Stimulated activated CD8-positive, alpha-beta memory T cell treated with anti-CD3 and anti-CD28 coated beads, Interleukin-7, amount 100 ng/mL, for 48 hours (primary cell): ENCODE measurements around the gene SLC2A13.
"Not testable (repeated sequence)": the region's sequence is repeated elsewhere in the genome, so short reads cannot be mapped to it uniquely, and the experiment has no call there.

ENCODE experiments used
- DNase-seq, 2 donors: peaks; one replicate each; pipeline ENCODE4 v3.0.0-alpha.2; 2020; ENCODE audit warnings: low read depth in 1 of 2; ENCODE audit errors: extremely low read depth in 1 of 2

Gene SLC2A13

GRCh38 chr12:39883411-39883810 is 222.5 kb downstream of the SLC2A13 start:
- no peak for DNase-seq

GRCh38 chr12:39878753-39879152 is 227.1 kb downstream of the SLC2A13 start:
- DNase-seq = no peak

- no peak for DNase-seq
Measured at GRCh38 chr12:39875721-39876120, 230.2 kb downstream of the SLC2A13 start.

GRCh38 chr12:39874785-39875184 is 231.1 kb downstream of the SLC2A13 start:
- no peak for DNase-seq

GRCh38 chr12:39873065-39873464 is 232.8 kb downstream of the SLC2A13 start:
- DNase-seq = no peak

- no peak for DNase-seq
Measured at GRCh38 chr12:39872425-39872824, 233.5 kb downstream of the SLC2A13 start.

GRCh38 chr12:39868328-39868725 is 237.6 kb downstream of the SLC2A13 start:
- no peak for DNase-seq

- no peak for DNase-seq
Measured at GRCh38 chr12:39867631-39868327, 238.1 kb downstream of the SLC2A13 start.

GRCh38 chr12:39866135-39866534 is 239.7 kb downstream of the SLC2A13 start:
- DNase-seq = no peak

- DNase-seq = no peak
Measured at GRCh38 chr12:39860695-39861094, 245.2 kb downstream of the SLC2A13 start.

GRCh38 chr12:39853003-39853402 is 252.9 kb downstream of the SLC2A13 start:
- no peak for DNase-seq

GRCh38 chr12:39852346-39852745 is 253.5 kb downstream of the SLC2A13 start:
- no peak for DNase-seq

GRCh38 chr12:39848218-39848617 is 257.7 kb downstream of the SLC2A13 start:
- not testable (repeated sequence) for DNase-seq

GRCh38 chr12:39846971-39847650 is 258.8 kb downstream of the SLC2A13 start:
- DNase-seq = no peak

- DNase-seq = no peak
Measured at GRCh38 chr12:39846304-39846703, 259.6 kb downstream of the SLC2A13 start.

- DNase-seq = no peak
Measured at GRCh38 chr12:39840422-39840821, 265.5 kb downstream of the SLC2A13 start.

- no peak for DNase-seq
Measured at GRCh38 chr12:39839072-39839471, 266.8 kb downstream of the SLC2A13 start.

- no peak for DNase-seq
Measured at GRCh38 chr12:39835517-39836489, 270.1 kb downstream of the SLC2A13 start.

- no peak for DNase-seq
Measured at GRCh38 chr12:39831587-39832315, 274.1 kb downstream of the SLC2A13 start.

- no peak for DNase-seq
Measured at GRCh38 chr12:39830852-39831520, 274.9 kb downstream of the SLC2A13 start.
